Measurements from ENCODE around the gene NR1D2. TPM values are rescaled to one million over a fixed set of nuclear protein-coding genes. Genes with fewer than 3 reads are reported as not detected.
"Not testable (repeated sequence)": the region's sequence is repeated elsewhere in the genome, so short reads cannot be mapped to it uniquely, and the experiment has no call there.

Gene NR1D2
- total RNA-seq, 2 experiments from 2014 or later, result 2.6 to 3.0 TPM

DNA sequence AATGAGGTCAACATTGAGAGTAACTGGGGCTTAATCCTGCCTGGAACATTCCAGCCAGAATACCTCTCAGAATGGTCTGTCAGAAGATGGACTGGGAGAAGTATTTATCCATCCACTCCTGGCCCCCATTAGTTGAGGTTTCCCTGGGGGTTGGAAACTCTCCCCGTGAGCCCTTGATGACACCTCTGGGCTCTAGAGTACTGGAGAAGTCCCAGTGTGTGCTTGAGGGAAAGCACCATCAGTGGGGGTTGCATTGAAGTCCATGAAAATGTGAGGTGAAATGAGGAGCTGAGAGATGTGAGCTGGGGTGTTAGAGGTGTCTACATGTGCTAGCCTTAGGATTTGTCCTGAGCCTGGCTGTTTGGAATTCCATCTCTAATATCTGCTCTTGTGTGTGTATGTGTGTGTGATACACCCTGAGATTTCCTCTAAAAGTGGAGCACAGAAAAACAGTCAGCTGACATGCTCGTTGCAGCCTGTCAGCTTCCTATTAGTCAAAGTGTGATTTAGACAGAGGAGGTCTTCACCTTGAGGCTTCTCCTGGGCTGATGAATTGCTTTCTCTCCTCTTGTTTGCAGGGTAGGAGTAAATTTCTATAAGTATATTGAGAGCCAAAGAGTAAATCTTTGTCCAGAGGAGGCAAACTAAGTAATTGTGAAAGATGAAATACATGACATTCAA, 67.6 kb downstream of the NR1D2 start:
- no peaks in the 10 kb centered on the region for H3K9me3 Mint-ChIP-seq (ENCODE audit: insufficient read depth)
- H3K4me1 Mint-ChIP-seq (ENCODE audit: low read depth), result no peaks in the 10 kb centered on the region
- ATAC-seq (no peak), DNase-seq (no peak)
- H3K27me3 Mint-ChIP-seq (ENCODE audit: low read depth), result no peaks in the 10 kb centered on the region
- H3K36me3 Mint-ChIP-seq (ENCODE audit: low read depth), result no peaks in the 10 kb centered on the region
- H3K4me3 Mint-ChIP-seq, result no peak overlapping the region
- ChIA-PET POLR2A (no interaction called here), CTCF (interaction anchor here (1.0 to 1.2 kb wide), 2 partner anchors 14 to 124 kb away, joined by 3 read pairs; no protein-coding TSS in a partner anchor)
- H3K27ac Mint-ChIP-seq, result no peak overlapping the region

DNA sequence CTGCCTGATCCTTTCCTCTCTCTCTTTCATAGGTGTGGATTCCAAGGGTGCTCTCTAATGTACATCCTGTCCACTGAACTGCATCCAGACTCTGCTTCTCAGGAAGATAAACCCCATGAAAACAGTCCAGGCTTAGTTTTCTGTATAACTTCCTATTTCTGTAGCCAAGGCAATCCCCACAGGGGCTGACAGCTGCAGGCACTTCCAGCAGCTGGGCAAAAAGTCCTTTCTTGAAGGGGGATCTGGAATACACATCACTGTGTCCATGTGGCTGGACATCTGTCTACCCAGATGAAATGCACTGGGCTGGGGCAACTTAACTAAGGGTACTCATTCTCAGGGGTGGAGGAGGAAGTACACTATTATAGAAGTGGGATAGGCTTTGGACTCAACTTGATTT, 72.2 kb downstream of the NR1D2 start:
- no peak for DNase-seq
- H3K4me1 Mint-ChIP-seq (ENCODE audit: low read depth), result no peaks in the 10 kb centered on the region
- H3K4me3 Mint-ChIP-seq, result no peak overlapping the region
- CTCF ChIA-PET, result no interaction called here
- H3K27me3 Mint-ChIP-seq (ENCODE audit: low read depth), result no peaks in the 10 kb centered on the region
- no peak for ATAC-seq
- no peaks in the 10 kb centered on the region for H3K9me3 Mint-ChIP-seq (ENCODE audit: insufficient read depth)
- POLR2A ChIA-PET, result no interaction called here
- H3K36me3 Mint-ChIP-seq (ENCODE audit: low read depth), result no peaks in the 10 kb centered on the region
- H3K27ac Mint-ChIP-seq, result no peak overlapping the region

DNA sequence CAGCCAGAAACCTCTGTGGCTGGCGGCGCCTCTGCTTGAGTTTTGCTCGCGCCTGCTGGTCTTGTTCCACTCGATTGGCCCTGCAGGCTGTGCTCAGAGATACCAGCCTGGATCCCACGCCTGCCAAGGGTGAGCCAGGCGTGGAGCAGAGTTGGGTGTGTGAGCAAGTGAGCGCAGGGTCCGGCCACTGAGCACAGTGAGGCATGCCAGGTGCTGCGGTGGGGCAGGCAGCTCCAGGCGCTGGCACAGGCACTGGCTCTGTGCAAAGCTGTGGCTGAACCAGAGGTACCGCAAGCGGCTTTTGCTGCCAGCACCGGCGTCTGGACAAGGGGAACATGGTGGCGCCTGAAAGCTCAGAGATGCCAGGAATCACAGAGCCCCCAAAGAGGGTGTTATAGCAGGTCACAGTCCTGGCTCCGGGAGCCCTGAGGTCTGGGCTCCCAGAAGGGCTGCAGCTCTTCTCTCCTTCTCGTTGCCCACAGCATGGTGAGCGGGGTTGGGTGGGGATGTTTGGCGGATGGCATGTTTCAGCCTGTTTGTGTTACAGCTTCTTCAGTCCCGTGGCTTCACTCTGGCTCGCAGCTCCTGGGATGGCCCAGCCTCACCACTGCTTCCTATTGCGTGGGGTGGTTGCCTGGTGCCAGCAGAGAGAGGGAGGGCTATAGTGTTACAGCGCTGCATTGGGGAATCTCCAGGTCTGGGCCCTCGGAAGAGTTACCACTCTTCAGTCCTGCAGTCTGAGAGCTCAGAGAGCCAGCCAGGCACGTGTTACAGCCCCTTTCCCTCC, 73.9 kb downstream of the NR1D2 start:
- H3K27ac Mint-ChIP-seq, result no peak overlapping the region
- POLR2A ChIA-PET, result no interaction called here
- DNase-seq (no peak), ATAC-seq (no peak)
- CTCF ChIA-PET, result no interaction called here
- no peaks in the 10 kb centered on the region for H3K4me1 Mint-ChIP-seq (ENCODE audit: low read depth)
- H3K36me3 Mint-ChIP-seq (ENCODE audit: low read depth), result no peaks in the 10 kb centered on the region
- no peak overlapping the region for H3K4me3 Mint-ChIP-seq
- no peaks in the 10 kb centered on the region for H3K27me3 Mint-ChIP-seq (ENCODE audit: low read depth)
- H3K9me3 Mint-ChIP-seq (ENCODE audit: insufficient read depth), result no peaks in the 10 kb centered on the region

DNA sequence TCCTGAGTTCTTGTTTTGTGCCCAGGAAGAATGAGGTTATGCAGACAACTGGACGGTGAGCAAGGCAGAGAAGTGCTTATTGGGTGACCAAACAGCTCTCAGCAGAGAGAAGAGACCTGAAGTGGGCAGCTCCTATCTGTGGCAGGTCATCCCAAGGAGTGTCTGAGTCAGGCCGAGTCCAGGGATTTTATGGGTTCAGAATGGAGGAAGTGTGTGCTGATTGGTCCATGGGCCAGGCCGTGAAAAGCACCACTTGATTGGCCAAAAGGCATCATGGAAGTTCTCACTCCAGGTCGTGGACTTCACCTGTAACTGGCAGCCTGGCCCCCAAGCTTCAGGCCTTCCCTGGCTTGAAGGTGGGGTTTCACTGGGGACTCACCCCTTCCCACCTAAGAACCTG, 74.5 kb downstream of the NR1D2 start:
- DNase-seq, result no peak
- Mint-ChIP-seq H3K9me3 (ENCODE audit: insufficient read depth) (no peaks in the 10 kb centered on the region), H3K36me3 (ENCODE audit: low read depth) (no peaks in the 10 kb centered on the region), H3K27me3 (ENCODE audit: low read depth) (peaks cover 4% of the 10 kb centered on the region), H3K4me3 (no peak overlapping the region), H3K27ac (no peak overlapping the region), H3K4me1 (ENCODE audit: low read depth) (no peaks in the 10 kb centered on the region)
- no peak for ATAC-seq
- ChIA-PET POLR2A (no interaction called here), CTCF (no interaction called here)

DNA sequence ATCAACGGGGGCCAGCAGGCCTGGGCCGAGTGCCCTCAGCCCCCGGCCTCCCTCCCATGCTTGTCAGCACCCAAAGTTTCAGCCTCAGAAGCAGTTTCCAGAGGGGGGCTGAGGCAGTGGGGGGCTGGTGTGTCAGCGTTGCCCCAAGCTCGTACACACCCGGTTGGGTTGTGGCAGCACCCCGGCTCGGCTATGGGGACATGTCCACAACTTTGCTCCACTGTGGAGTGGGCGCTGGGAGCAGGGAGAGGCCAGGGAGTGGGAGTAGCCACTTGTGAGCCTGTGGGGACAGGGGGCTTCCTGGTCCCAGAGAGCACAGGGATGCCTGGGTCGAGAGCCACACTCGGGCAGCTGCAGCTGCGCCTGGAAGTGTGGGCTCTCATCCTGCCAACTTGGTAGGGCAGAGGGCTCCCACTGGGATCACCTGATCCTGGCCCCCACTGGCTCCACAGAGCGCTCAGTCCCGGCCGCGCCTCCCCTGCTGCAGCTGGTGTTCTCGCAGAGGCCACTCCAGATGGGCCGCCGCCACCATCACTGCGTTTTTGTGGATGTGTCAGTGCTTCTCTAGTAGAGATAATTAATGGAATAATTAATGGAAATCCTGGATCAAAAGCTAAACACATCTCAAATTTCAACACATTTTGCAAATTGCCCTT, 75.1 kb downstream of the NR1D2 start:
- CTCF ChIA-PET, result no interaction called here
- H3K36me3 Mint-ChIP-seq (ENCODE audit: low read depth), result no peaks in the 10 kb centered on the region
- ATAC-seq (no peak), DNase-seq (no peak)
- no peaks in the 10 kb centered on the region for H3K9me3 Mint-ChIP-seq (ENCODE audit: insufficient read depth)
- POLR2A ChIA-PET, result no interaction called here
- no peaks in the 10 kb centered on the region for H3K4me1 Mint-ChIP-seq (ENCODE audit: low read depth)
- H3K4me3 Mint-ChIP-seq, result no peak overlapping the region
- H3K27me3 Mint-ChIP-seq (ENCODE audit: low read depth), result peaks cover 4% of the 10 kb centered on the region
- H3K27ac Mint-ChIP-seq, result no peak overlapping the region

- no peak for ATAC-seq
- no peak overlapping the region for H3K4me3 Mint-ChIP-seq
- POLR2A ChIA-PET, result no interaction called here
These were observed 78.1 kb downstream of the NR1D2 start for GRCh38 chr3:24023197-24023596.

DNA sequence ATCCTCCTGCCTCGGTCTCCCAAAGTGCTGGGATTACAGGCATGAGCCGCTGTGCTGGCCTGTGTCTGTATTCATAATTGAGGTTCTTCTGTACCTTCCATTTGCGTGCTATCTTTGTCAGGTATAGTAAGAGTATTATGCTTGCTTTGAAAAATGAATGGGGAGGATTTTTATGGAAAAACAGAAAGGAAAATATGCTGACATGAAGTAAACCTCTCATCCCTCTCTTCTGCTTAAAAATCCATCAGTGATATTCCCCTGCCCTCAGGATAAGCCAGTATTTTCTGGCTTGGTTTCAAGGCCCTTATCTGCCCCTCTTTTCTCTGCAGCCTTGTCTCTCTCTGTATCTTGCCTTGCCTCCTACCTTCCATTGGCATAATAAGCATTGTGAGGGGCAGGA, 80.7 kb downstream of the NR1D2 start:
- Mint-ChIP-seq H3K27ac (no peak overlapping the region), H3K4me3 (no peak overlapping the region), H3K4me1 (ENCODE audit: low read depth) (no peaks in the 10 kb centered on the region), H3K9me3 (ENCODE audit: insufficient read depth) (no peaks in the 10 kb centered on the region), H3K27me3 (ENCODE audit: low read depth) (peaks cover 7% of the 10 kb centered on the region), H3K36me3 (ENCODE audit: low read depth) (no peaks in the 10 kb centered on the region)
- ATAC-seq, result no peak
- POLR2A ChIA-PET, result no interaction called here
- CTCF ChIA-PET, result no interaction called here
- no peak for DNase-seq

More at GRCh38 chr3:24023197-24023596, 78.1 kb downstream of the NR1D2 start:
- no peaks in the 10 kb centered on the region for H3K4me1 Mint-ChIP-seq (ENCODE audit: low read depth)
- no peaks in the 10 kb centered on the region for H3K9me3 Mint-ChIP-seq (ENCODE audit: insufficient read depth)
- no peaks in the 10 kb centered on the region for H3K36me3 Mint-ChIP-seq (ENCODE audit: low read depth)
- CTCF ChIA-PET, result no interaction called here
- H3K27me3 Mint-ChIP-seq (ENCODE audit: low read depth), result peaks cover 4% of the 10 kb centered on the region
- no peak for DNase-seq
- H3K27ac Mint-ChIP-seq, result no peak overlapping the region

DNA sequence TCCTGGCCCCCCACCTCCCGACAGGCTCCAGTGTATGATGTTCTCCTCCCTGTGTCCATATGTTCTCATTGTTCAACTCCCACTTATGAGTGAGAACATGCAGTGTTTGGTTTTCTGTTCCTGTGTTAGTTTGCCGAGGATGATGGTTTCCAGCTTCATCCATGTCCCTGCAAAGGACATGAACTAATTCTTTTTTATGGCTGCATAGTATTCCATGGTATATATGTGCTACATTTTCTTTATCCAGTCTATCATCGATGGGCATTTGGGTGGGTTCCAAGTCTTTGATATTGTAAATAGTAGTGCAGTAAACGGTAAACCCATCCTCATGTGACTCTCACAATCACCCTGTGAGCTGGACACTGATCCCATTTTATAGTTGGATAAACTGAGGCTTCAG, 81.6 kb downstream of the NR1D2 start:
- H3K27ac Mint-ChIP-seq; H3K27me3 Mint-ChIP-seq (ENCODE audit: low read depth); CTCF ChIA-PET; H3K4me1 Mint-ChIP-seq (ENCODE audit: low read depth); ATAC-seq; DNase-seq; H3K9me3 Mint-ChIP-seq (ENCODE audit: insufficient read depth); H3K36me3 Mint-ChIP-seq (ENCODE audit: low read depth); H3K4me3 Mint-ChIP-seq: not testable (repeated sequence)
- POLR2A ChIA-PET, result interaction anchor here (0.6 kb wide), 1 partner anchor 34 kb away, joined by 3 read pairs; no protein-coding TSS in a partner anchor

DNA sequence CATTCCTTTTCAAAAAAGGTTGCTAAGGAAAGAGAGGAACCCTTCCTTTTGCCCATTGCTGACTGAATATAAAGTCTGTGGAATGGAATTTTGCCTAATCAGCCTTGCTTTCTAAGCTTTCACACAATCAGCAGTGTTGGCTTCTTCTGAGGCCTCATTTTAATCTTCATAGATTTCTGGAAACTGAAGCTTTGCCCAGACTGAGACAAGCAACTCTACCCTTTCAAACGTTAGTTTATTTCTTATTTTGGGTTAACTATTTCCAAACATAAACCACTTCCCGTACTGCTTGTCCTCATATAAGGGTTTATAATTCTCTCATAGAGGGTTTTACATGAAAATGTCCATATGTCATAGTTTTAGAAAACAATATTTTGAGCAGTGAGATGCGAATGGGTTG, 82.9 kb downstream of the NR1D2 start:
- ChIA-PET POLR2A (no interaction called here), CTCF (no interaction called here)
- H3K36me3 Mint-ChIP-seq (ENCODE audit: low read depth), result no peaks in the 10 kb centered on the region
- no peak overlapping the region for H3K4me3 Mint-ChIP-seq
- H3K9me3 Mint-ChIP-seq (ENCODE audit: insufficient read depth), result no peaks in the 10 kb centered on the region
- no peaks in the 10 kb centered on the region for H3K4me1 Mint-ChIP-seq (ENCODE audit: low read depth)
- no peak for DNase-seq
- peaks cover 7% of the 10 kb centered on the region for H3K27me3 Mint-ChIP-seq (ENCODE audit: low read depth)
- H3K27ac Mint-ChIP-seq, result no peak overlapping the region
- no peak for ATAC-seq

Other genes with a start within 250 kb of the NR1D2 start
- gene UBE2E1, start 139.3 kb upstream of the NR1D2 start, total RNA-seq, result 10 to 100 TPM; 54.0 to 54.9 TPM
- gene NKIRAS1, start 28.3 kb upstream of the NR1D2 start, total RNA-seq, result 1 to 10 TPM; 2.2 to 3.1 TPM
- gene RPL15, start 28.2 kb upstream of the NR1D2 start, total RNA-seq, result 1,000 to 10,000 TPM; 1,496 to 1,569 TPM

Data from activated CD8-positive, alpha-beta T cell treated with anti-CD3 and anti-CD28 coated beads, Interleukin-2, amount 10 ng/mL, durations not matched to agents 7 days and 5 days (primary cell).